Measurements from ENCODE around the gene KCNMA1. TPM values are rescaled to one million over a fixed set of nuclear protein-coding genes. Genes with fewer than 3 reads are reported as not detected.
"Not testable (repeated sequence)": the region's sequence is repeated elsewhere in the genome, so short reads cannot be mapped to it uniquely, and the experiment has no call there.

The KCNMA1 gene
- total RNA-seq, 1 donor from 2014 or later, result 87.6 TPM

GRCh38 chr10:77664008-77664407, 26.4 kb upstream of the KCNMA1 start:
- no peak for DNase-seq (ENCODE audit: low spot score)
- Mint-ChIP-seq H3K4me3 (ENCODE audit: unreplicated experiment) (no peak overlapping the region), H3K27ac (ENCODE audit: unreplicated experiment) (no peak overlapping the region), H3K9me3 (ENCODE audit: low read depth) (peaks cover 6% of the 10 kb centered on the region), H3K27me3 (ENCODE audit: low read depth) (no peaks in the 10 kb centered on the region), H3K4me1 (ENCODE audit: low read depth) (peaks cover 29% of the 10 kb centered on the region), H3K36me3 (ENCODE audit: low read depth) (peaks cover 3% of the 10 kb centered on the region)
- TF ChIP-seq, protein P1, sequence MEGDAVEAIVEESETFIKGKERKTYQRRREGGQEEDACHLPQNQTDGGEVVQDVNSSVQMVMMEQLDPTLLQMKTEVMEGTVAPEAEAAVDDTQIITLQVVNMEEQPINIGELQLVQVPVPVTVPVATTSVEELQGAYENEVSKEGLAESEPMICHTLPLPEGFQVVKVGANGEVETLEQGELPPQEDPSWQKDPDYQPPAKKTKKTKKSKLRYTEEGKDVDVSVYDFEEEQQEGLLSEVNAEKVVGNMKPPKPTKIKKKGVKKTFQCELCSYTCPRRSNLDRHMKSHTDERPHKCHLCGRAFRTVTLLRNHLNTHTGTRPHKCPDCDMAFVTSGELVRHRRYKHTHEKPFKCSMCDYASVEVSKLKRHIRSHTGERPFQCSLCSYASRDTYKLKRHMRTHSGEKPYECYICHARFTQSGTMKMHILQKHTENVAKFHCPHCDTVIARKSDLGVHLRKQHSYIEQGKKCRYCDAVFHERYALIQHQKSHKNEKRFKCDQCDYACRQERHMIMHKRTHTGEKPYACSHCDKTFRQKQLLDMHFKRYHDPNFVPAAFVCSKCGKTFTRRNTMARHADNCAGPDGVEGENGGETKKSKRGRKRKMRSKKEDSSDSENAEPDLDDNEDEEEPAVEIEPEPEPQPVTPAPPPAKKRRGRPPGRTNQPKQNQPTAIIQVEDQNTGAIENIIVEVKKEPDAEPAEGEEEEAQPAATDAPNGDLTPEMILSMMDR (IDR thresholded peaks at IDR 0.05), result no peak

GRCh38 chr10:77661674-77662073, 24.1 kb upstream of the KCNMA1 start:
- H3K9me3 Mint-ChIP-seq (ENCODE audit: low read depth), result peaks cover 11% of the 10 kb centered on the region
- H3K36me3 Mint-ChIP-seq (ENCODE audit: low read depth), result peaks cover 4% of the 10 kb centered on the region
- no peak for DNase-seq (ENCODE audit: low spot score)
- TF ChIP-seq, protein P1 (IDR thresholded peaks at IDR 0.05), result no peak
- no peaks in the 10 kb centered on the region for H3K27me3 Mint-ChIP-seq (ENCODE audit: low read depth)
- no peak overlapping the region for H3K27ac Mint-ChIP-seq (ENCODE audit: unreplicated experiment)
- peaks cover 22% of the 10 kb centered on the region for H3K4me1 Mint-ChIP-seq (ENCODE audit: low read depth)
- no peak overlapping the region for H3K4me3 Mint-ChIP-seq (ENCODE audit: unreplicated experiment)

- Mint-ChIP-seq H3K4me3 (ENCODE audit: unreplicated experiment) (no peak overlapping the region), H3K9me3 (ENCODE audit: low read depth) (peaks cover 11% of the 10 kb centered on the region), H3K4me1 (ENCODE audit: low read depth) (peaks cover 20% of the 10 kb centered on the region), H3K27ac (ENCODE audit: unreplicated experiment) (peak overlapping the region; percentile 29), H3K27me3 (ENCODE audit: low read depth) (no peaks in the 10 kb centered on the region), H3K36me3 (ENCODE audit: low read depth) (peaks cover 4% of the 10 kb centered on the region)
- TF ChIP-seq, protein P1 (IDR thresholded peaks at IDR 0.05), result no peak
- DNase-seq (ENCODE audit: low spot score), result no peak
Measured at GRCh38 chr10:77661100-77661499, 23.5 kb upstream of the KCNMA1 start.

GRCh38 chr10:77659046-77659670, 21.6 kb upstream of the KCNMA1 start:
- H3K4me3 Mint-ChIP-seq (ENCODE audit: unreplicated experiment); H3K27me3 Mint-ChIP-seq (ENCODE audit: low read depth); H3K36me3 Mint-ChIP-seq (ENCODE audit: low read depth); DNase-seq (ENCODE audit: low spot score): not testable (repeated sequence)
- Mint-ChIP-seq H3K9me3 (ENCODE audit: low read depth) (peaks cover 11% of the 10 kb centered on the region), H3K27ac (ENCODE audit: unreplicated experiment) (peak overlapping the region; percentile 63), H3K4me1 (ENCODE audit: low read depth) (peaks cover 20% of the 10 kb centered on the region)

DNA sequence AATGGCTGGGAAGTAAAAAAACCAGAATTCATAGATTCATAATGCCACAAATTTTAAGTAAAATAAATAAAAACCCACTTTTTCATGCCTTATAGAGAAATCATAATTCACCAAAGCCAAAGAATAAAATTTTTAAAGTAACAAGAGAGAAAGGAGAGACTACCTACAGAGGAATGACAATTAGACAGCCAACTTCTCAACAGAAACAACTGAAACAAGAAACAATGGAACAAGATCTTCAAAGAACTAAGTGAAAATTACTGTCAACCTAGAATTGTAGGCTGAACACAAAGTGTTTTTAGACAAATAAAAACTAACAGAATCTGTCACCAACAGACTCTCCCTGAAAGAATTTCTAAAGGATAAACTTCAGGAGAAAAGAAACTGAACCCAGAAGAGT, 15.6 kb upstream of the KCNMA1 start:
- Mint-ChIP-seq H3K27ac (ENCODE audit: unreplicated experiment) (no peak overlapping the region), H3K4me3 (ENCODE audit: unreplicated experiment) (no peak overlapping the region), H3K9me3 (ENCODE audit: low read depth) (peaks cover 18% of the 10 kb centered on the region), H3K4me1 (ENCODE audit: low read depth) (no peaks in the 10 kb centered on the region), H3K27me3 (ENCODE audit: low read depth) (no peaks in the 10 kb centered on the region), H3K36me3 (ENCODE audit: low read depth) (peaks cover 3% of the 10 kb centered on the region)
- TF ChIP-seq, protein P1 (IDR thresholded peaks at IDR 0.05), result no peak
- DNase-seq (ENCODE audit: low spot score), result no peak

Measured in chondrocyte (in vitro differentiated cells).